ENCODE data around the gene CACNA1E.

CACNA1E gene

GRCh38 chr1:181485287-181486097 is 2.2 kb downstream of the CACNA1E start:
- DNase-seq (ENCODE audit: low read depth), result no peak

GRCh38 chr1:181486098-181486420 is 2.7 kb downstream of the CACNA1E start:
- DNase-seq (ENCODE audit: low read depth), result no peak

- DNase-seq (ENCODE audit: low read depth), result no peak
These were observed 5.5 kb downstream of the CACNA1E start for GRCh38 chr1:181488866-181489265.

DNA sequence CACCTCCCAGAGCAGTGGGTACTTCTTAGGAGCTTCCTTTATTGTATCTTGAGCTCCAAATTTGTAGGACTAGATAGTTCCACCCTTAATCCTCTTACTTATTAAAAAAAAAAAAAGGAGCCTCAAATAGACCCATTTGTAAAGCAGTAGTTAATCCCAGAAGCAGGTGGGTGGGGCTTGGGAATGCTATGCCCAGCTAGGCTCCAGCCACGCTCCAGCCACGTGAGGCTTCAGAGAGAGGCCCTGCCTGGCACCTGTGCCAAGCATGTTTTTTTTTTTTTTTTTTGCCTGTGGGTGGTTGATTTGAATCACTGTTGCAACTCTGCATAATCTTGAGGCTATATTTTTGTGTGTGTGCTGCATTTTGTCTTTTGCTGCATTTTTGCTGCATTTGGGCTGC is 7.0 kb downstream of the CACNA1E start:
- no peak for DNase-seq (ENCODE audit: low read depth)

- no peak for DNase-seq (ENCODE audit: low read depth)
These were observed 7.7 kb downstream of the CACNA1E start for GRCh38 chr1:181490740-181491712.

GRCh38 chr1:181493166-181493565 is 9.8 kb downstream of the CACNA1E start:
- DNase-seq (ENCODE audit: low read depth), result no peak

DNA sequence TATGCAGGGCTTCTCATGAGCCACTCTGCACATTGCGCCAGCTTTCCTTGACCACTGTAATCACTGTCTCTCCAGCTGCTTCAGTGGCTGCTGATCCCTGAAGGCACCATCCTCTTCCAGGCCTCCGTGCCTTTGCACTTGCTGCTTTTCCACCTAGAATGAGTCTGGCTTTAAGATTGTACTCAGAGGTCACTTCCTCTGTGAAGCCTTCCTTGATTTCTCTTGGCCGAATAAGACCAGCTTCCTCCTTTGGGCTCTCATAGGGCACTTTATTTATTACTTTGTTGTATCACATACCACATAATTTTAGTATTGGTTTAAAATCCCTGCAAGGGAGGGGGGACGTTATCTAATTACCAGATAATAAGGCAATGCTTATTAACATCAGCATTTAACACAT is 10.6 kb downstream of the CACNA1E start:
- no peak for DNase-seq (ENCODE audit: low read depth)

DNA sequence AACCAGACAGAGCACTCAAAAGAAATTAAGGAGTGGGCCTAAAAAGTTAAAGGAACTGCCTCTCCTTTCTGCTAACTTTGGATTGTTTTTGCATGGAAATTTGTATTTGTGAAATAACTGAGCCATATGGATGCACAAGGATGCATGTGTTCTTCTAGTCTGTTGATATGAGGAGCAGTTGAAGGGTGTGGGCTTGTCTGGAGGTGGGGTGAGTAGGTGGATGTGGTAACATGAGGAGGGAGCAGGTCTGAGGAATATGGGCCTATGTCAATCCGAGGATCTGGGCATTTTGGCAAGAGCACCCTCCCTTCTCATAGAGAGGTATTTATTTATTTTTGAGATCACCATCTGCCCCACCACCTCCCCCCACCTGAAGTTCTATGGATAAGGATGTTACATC is 13.4 kb downstream of the CACNA1E start:
- DNase-seq (ENCODE audit: low read depth), result no peak

- DNase-seq (ENCODE audit: low read depth), result no peak
These were observed 14.6 kb downstream of the CACNA1E start for GRCh38 chr1:181497870-181498269.

- no peak for DNase-seq (ENCODE audit: low read depth)
These were observed 16.5 kb downstream of the CACNA1E start for GRCh38 chr1:181499825-181500224.

GRCh38 chr1:181500636-181501035 is 17.3 kb downstream of the CACNA1E start:
- no peak for DNase-seq (ENCODE audit: low read depth)

DNA sequence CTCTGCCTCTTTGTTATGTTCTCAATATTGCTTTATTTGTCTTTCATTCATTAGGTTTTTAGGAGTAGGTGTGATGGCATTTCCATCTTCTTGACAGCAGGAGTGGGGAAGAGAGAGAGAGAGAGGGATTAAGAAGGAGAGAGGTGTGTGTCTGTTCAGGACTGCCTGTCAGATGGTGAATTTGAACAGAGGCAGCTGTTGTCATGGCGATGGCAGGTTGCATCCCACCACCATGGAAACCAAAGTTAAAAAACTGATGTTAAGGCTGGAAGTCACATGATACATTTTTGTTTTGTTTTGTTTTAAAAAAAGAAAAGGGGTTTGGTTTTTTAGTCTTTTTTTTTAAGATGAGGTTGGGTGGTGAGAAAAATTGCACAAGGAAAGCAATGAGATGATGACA is 18.3 kb downstream of the CACNA1E start:
- DNase-seq (ENCODE audit: low read depth), result no peak

DNA sequence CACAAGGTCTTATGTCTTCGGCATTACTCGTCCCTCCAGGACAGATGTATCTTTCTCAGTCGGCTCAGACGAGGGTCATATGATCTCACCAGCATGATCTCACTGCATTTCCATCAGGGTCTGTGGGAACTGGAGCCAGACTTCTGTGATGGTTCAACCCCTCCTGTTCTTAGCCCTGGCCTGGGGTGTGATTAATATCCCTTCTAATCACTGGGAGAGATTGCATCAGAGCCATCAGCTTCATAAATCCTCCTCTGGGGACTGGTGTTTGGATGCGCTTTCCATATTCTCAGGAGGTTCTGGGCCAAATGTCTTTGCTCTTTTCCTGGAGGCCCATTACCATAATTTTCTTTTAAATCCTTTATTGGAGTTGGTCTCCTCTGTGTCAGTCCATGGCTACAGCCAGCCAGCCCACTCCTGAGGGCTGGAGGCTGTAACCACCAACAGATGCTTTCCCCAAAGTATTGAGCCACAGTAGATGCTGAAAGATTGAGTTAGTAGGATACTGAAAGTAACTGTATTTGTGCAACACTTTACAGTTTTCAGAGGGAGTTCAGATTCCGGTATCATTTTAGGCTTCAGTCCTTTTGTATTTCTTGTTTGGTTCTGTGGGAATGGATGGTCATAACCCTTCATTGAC is 20.0 kb downstream of the CACNA1E start:
- DNase-seq (ENCODE audit: low read depth), result no peak

GRCh38 chr1:181504399-181504842 is 21.1 kb downstream of the CACNA1E start:
- DNase-seq (ENCODE audit: low read depth), result no peak

DNA sequence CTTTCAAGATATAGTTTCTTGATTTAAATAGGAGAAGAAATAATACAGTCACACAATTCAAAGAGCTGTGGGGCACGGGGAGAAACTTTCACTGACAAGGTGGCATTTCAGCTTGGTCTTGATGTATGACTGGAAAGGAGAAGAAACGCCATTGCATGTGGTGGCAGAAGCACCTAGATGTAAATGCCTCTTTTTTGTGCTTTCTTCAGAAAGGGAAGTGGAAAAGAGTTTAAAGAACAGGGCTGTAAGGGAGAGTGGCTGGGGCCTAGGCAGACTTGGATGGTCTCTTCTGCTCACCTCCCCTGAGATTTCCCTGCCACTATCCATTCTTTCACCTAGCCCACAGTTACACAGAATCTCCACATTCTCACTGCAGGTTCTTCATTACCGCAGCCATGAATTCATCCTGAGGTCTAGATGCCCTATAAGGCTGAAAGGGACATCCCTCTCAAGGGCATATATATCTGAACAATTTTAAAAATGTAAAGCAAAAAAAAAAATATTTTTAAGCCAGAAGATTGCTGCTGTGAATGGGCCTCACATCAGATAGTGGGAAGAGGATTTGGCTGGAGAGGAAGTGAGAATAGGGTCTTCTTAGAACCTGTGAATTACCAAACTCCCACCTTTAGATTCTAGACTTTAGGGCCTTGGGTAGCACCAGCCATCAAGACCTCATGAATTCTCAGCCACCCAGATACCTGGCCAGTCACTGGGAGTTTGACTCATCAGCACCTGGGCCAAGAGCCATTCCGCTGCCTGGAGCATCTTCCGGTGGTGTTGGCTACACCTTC is 23.4 kb downstream of the CACNA1E start:
- DNase-seq (ENCODE audit: low read depth), result no peak

- no peak for DNase-seq (ENCODE audit: low read depth)
These were observed 25.3 kb downstream of the CACNA1E start for GRCh38 chr1:181508486-181509165.

- no peak for DNase-seq (ENCODE audit: low read depth)
These were observed 30.5 kb downstream of the CACNA1E start for GRCh38 chr1:181513786-181514297.

DNA sequence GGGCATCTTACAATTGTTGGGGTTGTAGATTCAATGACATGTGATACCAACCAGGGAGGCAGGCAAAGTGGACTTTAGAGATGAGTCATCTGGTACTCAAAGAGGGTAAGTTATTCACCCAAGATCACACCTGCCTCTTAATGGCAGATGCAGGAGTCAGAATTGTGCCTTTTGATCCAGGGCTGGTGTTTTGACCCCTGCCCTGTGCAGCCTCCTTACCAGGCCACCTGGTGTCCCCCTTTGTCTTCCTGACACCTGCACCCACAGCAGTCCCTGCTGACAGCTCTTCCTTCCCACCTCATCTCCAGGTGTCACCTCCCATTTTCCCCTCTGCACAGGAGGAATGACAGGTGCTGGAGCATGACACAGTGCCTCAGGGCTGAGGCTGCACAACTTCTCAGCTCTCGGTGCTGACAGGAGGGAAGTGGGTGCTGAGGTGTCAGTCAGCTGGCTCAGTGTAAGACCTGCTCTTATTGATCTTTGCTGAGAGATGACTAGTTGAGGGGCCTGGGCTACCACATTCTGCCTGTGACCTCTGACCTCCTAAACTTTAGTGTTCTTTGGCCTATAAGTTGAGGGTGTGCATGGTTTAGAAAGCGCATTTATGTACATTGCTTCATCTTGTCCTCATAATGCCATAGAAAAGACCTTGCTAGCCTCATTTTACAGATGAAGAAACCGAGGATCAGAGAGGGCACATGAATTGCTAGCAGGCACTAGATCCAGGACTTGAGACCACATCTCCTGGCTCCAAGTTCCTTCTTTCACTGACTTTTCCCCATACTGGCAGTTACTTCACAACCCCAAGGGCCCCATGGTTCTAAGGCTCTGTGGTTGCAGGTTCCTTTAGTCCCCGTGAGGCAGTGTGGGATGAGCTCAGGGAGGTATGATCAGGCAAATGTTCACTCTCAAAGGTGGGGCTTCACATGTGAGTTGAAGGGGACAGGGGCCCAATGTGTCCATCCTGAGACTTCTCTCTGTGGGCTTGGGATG is 31.3 kb downstream of the CACNA1E start:
- no peak for DNase-seq (ENCODE audit: low read depth)

- DNase-seq (ENCODE audit: low read depth), result no peak
These were observed 33.4 kb downstream of the CACNA1E start for GRCh38 chr1:181516706-181517105.
